Liver (tissue), 3 donors: ENCODE data around the gene SASH1.

Experiments
- EGR1 ChIP-seq, 2 donors: IDR thresholded peaks; 2 replicates each; pipeline ENCODE4 v1.6.1; 2016 to 2018; ENCODE audit warnings: antibody characterized with exemption in 2 of 2, low read depth in 2 of 2
- RXRA ChIP-seq, 2 donors: IDR thresholded peaks; 2 replicates each; pipeline ENCODE4 v1.6.1; 2017 to 2018; ENCODE audit warnings: antibody characterized with exemption in 2 of 2, mild to moderate bottlenecking in 1 of 2
- SP1 ChIP-seq: IDR thresholded peaks from 2 replicates; pipeline ENCODE4 v1.6.1; 2018; ENCODE audit warnings: antibody characterized with exemption, mild to moderate bottlenecking
- TAF1 ChIP-seq: conservative IDR thresholded peaks from 2 replicates; pipeline ENCODE4 v1.6.1; 2016; ENCODE audit warnings: antibody characterized with exemption, mild to moderate bottlenecking
- YY1 ChIP-seq: IDR thresholded peaks from 2 replicates; pipeline ENCODE4 v1.6.1; 2016; ENCODE audit warnings: antibody characterized with exemption, mild to moderate bottlenecking
- TF ChIP-seq, protein P1 (sequence below): fragments of 150-350 bp; IDR thresholded peaks from 2 replicates; pipeline ENCODE4 v1.5.1; 2017; ENCODE audit warnings: improper control_type of control experiment, low read depth, low read length; ENCODE audit not compliant: missing input control
- TF ChIP-seq, protein P2 (sequence below): IDR thresholded peaks from 2 replicates; pipeline ENCODE4 v1.6.1; 2016; ENCODE audit warnings: antibody characterized with exemption
- TF ChIP-seq, protein P3 (sequence below): IDR thresholded peaks from 2 replicates; pipeline ENCODE4 v1.6.1; 2016; ENCODE audit warnings: antibody characterized with exemption
- TF ChIP-seq, protein P4 (sequence below): IDR thresholded peaks from 2 replicates; pipeline ENCODE4 v1.6.1; 2016; ENCODE audit warnings: antibody characterized with exemption
- donor health status: healthy.
- donor health status: healthy.

DNA sequence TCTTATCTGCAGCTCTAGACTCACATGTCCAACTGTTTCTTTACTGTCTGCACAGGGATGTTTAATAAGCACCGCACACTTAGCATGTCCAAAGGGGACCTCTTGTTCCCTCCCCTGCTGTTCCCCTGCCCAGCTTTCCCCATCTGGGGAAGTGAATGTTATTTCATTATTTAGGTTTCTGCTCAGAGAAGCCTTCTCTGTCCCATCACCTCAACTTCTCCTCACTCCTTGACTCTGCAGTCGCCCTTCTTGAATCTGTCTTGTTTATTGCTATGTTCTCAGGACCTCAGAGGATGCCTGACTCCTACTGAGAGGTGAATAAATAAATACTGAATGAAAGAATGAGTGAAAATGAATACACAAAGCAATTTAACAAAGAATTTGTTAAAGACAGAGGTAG is 121.0 kb downstream of the SASH1 start:
- TF ChIP-seq, protein P1, sequence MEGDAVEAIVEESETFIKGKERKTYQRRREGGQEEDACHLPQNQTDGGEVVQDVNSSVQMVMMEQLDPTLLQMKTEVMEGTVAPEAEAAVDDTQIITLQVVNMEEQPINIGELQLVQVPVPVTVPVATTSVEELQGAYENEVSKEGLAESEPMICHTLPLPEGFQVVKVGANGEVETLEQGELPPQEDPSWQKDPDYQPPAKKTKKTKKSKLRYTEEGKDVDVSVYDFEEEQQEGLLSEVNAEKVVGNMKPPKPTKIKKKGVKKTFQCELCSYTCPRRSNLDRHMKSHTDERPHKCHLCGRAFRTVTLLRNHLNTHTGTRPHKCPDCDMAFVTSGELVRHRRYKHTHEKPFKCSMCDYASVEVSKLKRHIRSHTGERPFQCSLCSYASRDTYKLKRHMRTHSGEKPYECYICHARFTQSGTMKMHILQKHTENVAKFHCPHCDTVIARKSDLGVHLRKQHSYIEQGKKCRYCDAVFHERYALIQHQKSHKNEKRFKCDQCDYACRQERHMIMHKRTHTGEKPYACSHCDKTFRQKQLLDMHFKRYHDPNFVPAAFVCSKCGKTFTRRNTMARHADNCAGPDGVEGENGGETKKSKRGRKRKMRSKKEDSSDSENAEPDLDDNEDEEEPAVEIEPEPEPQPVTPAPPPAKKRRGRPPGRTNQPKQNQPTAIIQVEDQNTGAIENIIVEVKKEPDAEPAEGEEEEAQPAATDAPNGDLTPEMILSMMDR, result no peak
- TF ChIP-seq, protein P2, sequence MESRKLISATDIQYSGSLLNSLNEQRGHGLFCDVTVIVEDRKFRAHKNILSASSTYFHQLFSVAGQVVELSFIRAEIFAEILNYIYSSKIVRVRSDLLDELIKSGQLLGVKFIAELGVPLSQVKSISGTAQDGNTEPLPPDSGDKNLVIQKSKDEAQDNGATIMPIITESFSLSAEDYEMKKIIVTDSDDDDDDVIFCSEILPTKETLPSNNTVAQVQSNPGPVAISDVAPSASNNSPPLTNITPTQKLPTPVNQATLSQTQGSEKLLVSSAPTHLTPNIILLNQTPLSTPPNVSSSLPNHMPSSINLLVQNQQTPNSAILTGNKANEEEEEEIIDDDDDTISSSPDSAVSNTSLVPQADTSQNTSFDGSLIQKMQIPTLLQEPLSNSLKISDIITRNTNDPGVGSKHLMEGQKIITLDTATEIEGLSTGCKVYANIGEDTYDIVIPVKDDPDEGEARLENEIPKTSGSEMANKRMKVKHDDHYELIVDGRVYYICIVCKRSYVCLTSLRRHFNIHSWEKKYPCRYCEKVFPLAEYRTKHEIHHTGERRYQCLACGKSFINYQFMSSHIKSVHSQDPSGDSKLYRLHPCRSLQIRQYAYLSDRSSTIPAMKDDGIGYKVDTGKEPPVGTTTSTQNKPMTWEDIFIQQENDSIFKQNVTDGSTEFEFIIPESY, result no peak
- TF ChIP-seq, protein P3, sequence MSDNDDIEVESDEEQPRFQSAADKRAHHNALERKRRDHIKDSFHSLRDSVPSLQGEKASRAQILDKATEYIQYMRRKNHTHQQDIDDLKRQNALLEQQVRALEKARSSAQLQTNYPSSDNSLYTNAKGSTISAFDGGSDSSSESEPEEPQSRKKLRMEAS, result no peak
- no peak for TF ChIP-seq TAF1
- no peak for TF ChIP-seq SP1
- TF ChIP-seq RXRA (IDR thresholded peaks at IDR 0.05), result no peak
- no peak for TF ChIP-seq EGR1 (IDR thresholded peaks at IDR 0.05; ENCODE audit: low read depth in 2 of 2)
- TF ChIP-seq, protein P4, sequence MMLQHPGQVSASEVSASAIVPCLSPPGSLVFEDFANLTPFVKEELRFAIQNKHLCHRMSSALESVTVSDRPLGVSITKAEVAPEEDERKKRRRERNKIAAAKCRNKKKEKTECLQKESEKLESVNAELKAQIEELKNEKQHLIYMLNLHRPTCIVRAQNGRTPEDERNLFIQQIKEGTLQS, result no peak
- TF ChIP-seq YY1, result no peak
